LNCAP (cell line): ENCODE results near the gene RIC8B.
A peak's percentile ranks its signal among the peaks of the same experiment; 100 is the strongest.

Experiments
- TF ChIP-seq, protein P1 (sequence below): fragments of 450-650 bp; IDR thresholded peaks from 2 replicates; pipeline ENCODE4 v1.5.1; 2017; ENCODE audit warnings: mild to moderate bottlenecking

Gene RIC8B

DNA sequence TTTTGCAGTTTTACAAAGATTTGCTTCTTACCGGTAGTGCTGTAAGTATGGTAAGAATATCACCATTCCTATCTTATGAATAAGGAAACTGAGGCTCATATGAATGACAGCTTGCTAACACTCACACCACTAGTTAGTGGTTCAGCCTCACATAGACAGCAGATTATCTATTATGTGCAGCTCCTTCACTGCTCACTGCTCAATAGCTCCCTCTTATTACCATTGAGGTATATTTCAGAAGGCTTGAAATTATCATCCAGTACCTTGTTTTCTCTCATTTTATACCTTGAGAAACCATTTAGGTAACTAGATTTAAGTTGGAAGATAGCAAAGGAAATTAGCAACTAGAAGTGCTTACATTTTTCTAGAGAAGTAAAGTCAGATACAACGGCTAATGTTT is 15.5 kb downstream of the RIC8B start:
- TF ChIP-seq, protein P1, sequence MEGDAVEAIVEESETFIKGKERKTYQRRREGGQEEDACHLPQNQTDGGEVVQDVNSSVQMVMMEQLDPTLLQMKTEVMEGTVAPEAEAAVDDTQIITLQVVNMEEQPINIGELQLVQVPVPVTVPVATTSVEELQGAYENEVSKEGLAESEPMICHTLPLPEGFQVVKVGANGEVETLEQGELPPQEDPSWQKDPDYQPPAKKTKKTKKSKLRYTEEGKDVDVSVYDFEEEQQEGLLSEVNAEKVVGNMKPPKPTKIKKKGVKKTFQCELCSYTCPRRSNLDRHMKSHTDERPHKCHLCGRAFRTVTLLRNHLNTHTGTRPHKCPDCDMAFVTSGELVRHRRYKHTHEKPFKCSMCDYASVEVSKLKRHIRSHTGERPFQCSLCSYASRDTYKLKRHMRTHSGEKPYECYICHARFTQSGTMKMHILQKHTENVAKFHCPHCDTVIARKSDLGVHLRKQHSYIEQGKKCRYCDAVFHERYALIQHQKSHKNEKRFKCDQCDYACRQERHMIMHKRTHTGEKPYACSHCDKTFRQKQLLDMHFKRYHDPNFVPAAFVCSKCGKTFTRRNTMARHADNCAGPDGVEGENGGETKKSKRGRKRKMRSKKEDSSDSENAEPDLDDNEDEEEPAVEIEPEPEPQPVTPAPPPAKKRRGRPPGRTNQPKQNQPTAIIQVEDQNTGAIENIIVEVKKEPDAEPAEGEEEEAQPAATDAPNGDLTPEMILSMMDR, result peak; percentile 56

DNA sequence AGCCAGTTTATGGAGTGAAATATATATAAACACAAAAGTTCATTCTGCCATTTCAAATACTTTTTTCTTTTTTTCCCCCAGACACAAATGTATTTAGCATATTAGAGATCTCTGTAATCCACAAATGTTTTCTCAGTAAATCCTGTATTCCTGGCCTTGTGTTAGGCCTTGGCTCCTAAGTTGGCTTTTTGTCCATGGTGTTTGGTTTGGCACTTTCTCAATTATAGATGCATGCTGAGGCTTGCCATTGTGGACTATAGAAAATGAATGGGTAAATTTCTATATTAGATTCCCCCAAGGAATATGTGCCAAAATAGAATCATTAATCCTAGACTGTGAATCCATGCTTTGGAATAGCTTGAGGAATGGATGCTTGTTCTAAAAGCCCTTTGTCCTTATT is 17.0 kb downstream of the RIC8B start:
- TF ChIP-seq, protein P1, result no peak

DNA sequence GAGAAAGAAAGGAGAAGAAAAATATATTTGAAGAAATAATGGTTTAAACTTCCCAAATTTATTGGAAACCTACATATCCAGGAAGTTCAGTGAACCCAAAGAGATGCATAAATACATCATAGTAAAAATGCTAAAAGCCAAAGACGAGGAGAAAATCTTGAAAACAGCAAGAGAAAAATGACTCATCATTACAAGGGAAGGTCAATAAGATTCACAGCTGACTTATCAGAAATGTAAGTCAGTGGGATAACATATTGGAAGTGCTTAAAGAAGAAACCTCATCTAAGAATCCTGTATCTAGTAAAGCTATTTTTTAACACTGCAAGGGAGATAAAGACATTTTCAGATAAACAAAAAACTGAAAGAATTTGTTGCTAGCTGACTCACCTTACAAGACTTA is 19.9 kb downstream of the RIC8B start:
- TF ChIP-seq, protein P1, result no peak

DNA sequence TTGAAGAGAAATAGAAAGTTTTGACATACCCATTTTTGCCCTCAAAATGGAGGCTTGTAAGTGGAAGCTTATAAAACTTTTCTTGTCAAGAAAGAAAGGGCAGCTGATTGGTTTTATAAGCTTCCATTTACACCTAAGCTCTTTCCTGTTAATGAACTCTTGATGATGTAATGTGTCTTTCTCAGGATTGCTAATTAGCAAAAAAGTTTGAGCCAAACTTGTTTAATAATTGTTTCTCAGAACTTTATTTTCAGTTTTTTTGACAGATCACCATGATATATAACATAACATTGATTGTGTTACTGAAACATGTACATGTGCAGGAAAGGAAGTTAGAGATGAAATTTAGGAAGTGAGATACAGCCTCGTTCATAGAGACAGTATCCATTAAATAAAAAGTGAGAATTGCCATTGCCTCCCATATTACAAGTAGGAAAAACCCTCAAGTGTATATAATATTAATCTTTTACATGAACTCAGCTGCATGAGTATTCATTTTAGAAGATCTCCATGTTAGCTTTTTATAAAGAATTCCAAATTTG is 26.8 kb downstream of the RIC8B start:
- TF ChIP-seq, protein P1, result no peak

DNA sequence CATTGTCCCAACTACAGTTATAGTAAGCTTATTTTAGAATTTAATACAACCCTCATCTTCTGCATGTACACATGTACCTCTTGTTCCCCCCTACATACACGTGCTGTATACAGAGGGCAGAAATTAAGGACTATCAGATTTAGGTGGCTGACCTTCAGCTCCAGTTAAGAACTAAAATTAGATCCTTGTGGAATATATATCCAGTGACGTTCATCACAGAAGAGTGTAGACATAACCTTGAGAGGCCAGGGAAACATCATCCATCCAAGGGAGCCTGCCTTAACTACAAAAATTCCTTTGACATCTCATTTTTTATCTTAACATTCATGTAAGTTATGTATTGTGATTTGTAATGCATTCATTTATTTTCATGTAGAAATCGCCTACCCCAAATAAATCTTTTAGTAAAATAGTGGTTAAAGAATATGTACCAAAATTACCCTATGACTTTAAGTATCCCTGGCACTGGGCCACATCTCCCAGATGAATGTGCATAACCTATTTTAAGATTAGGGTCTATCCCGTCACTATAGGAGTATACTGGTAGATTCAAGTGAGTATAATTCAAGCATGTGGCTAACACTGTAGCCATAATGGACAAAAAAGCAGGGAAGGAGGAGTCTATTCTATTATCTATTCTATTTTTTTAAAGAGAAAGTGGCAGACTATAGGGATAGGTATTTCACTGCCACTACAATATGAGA is 27.5 kb downstream of the RIC8B start:
- TF ChIP-seq, protein P1, result no peak

DNA sequence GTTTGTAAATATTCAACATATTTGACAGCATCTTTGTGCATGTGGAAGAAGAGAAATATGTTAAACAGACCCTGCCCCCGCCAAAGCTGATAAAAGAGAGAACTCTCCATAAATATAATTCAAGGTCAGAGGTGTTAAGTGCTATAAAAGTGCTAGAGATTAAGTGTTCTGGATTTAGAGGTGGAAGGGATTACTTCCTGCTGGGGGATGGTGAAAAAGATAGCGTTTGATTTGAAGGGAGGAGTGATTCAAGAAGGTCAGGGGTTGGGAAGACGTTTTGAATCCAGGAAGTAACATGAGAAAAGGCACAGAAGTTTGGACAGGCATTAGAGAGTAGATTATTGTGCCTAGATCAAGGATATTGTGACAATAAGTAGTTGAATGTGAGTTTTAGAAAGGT is 30.2 kb downstream of the RIC8B start:
- TF ChIP-seq, protein P1, result no peak

DNA sequence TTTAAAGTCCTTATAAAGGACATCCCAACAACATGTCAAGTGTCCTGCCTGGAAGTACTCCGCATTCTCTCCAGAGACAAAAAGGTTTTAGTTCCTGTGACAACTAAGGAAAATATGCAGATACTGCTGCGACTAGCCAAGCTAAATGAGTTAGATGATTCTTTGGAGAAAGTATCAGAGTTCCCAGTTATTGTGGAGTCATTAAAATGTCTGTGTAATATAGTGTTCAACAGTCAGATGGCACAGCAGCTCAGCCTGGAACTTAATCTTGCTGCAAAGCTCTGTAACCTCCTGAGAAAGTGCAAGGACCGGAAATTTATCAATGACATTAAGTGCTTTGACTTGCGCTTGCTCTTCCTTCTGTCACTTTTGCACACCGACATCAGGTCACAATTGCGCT is 40.2 kb downstream of the RIC8B start:
- TF ChIP-seq, protein P1, result no peak
